ENCODE results near the gene NAPSA. TPM values are rescaled to one million over a fixed set of nuclear protein-coding genes. Genes with fewer than 3 reads are reported as not detected.

Gene NAPSA
- total RNA-seq, 2 donors from 2014 or later, result 0.31 TPM; not detected in 1

DNA sequence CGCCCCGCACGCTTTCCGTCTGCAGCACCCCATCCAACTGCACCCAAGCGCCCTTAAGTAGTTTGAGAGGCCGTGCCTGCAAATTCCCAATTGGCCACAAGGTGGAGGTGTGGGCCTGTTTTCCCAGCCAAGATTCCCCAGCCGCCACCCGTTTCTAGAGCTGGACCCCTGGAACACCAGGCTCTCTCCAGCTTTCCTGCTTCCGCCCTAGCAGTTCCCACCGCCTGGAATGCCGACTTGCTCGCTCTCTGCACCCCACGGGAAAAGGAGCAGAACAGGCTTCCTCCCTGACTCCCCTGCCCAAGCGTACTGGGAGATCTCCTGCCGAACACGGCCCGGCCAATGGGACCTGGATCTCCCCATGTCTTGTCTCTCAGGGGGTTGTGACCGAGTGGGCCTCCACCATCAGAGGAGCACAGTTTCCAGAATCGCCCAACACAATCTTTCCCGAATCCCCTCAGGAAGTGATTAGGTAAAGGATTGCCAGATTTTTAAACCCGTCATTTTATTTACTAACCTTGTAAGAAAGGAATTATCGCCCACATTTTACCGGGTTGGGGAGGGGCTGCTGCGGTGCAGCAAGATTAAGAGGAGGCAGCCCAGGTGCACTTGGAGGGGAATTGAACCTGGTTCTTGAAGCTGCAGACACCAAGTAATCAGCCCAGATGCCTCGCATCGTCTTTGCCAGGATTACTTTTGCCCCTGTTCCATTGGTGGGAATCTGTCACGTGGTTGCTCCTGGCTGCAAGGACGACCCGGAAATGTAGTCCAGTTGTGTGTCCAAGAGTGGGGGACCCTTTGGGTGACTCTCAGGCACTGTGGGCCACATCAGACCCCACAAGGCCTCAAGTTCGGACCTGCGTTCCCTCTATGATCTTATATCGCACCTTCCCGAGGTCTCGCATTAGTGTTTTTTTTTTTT is 3.5 kb upstream of the NAPSA start:
- Histone ChIP-seq H3K36me3 (no peaks in the 10 kb centered on the region), H3K27ac (peak overlapping the region; percentile 64 to 71), H3K4me3 (peak overlapping the region; percentile 47 to 62), H3K4me1 (peaks cover 0 to 4% of the 10 kb centered on the region in 2 donors), H3K9me3 (no peaks in the 10 kb centered on the region), H3K27me3 (no peaks in the 10 kb centered on the region)
- peak; percentile 92 for DNase-seq (ENCODE audit: low spot score)
- TF ChIP-seq CTCF (IDR thresholded peaks at IDR 0.05), result peak; percentile 71 to 96

DNA sequence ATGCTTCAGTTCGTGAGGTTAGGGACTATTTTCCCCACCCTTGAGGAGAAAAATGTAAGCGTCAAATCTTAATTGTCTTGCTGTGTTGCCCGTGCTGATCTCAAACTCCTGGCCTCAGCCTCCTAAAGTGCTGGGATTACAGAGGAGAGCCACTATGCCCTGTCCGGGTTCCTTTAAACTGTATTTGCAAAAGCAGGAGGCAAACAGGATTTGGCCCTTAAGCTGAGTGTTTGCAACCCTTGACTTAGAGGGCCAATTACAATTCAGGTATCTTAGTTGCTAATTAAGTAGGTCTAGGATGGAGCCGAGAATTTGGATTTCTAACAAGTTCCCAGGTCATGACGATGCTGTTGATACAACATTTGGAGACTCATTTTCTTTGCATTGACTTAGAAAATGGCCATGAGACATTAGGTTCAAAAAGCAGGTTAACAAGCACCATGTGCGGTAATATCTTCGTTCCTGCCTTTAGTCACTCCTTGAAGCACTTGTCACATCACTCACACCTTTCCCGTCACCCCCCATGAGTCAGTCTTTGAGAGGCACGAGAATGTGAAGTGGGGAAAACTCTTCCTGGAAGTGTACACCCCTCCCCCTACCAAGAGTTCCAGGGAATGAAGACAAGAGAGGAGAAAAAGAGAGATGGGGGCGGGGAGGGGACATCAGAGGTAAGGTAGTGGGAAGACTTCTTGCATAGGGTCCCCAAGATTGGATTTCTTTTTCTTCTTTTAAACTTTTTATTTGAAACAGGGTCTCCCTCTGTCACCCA is 2.6 kb downstream of the NAPSA start:
- Histone ChIP-seq H3K27ac (no peak overlapping the region), H3K36me3 (no peaks in the 10 kb centered on the region), H3K4me3 (no peak overlapping the region), H3K4me1 (peaks cover 0 to 8% of the 10 kb centered on the region in 2 donors), H3K27me3 (no peaks in the 10 kb centered on the region), H3K9me3 (no peaks in the 10 kb centered on the region)
- TF ChIP-seq CTCF (IDR thresholded peaks at IDR 0.05), result no peak
- no peak for DNase-seq (ENCODE audit: low spot score)

DNA sequence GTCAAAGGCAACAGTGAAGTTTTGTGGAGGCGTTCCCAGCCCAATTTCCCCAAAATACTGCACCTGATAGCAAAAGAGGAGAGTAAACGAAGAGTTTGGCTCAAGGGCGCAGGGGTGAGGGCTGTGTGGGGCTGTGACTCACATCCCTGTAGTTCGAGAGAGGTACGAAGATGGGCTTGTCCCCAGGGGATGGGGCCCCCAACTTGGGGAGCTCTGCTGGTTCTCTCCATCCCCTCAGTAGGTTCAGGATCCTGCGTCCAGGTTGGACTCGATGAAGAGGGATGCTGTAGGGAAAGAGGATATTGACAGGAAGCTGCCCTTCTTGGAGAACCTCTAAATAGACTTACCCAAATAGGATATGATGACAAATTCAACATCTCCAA is 3.4 kb downstream of the NAPSA start:
- H3K27me3 ChIP-seq, result no peaks in the 10 kb centered on the region
- no peak for TF ChIP-seq CTCF (IDR thresholded peaks at IDR 0.05)
- peaks cover 0 to 8% of the 10 kb centered on the region in 2 donors for H3K4me1 ChIP-seq
- DNase-seq (ENCODE audit: low spot score), result no peak
- H3K27ac ChIP-seq, result no peak overlapping the region
- H3K9me3 ChIP-seq, result no peaks in the 10 kb centered on the region
- no peaks in the 10 kb centered on the region for H3K36me3 ChIP-seq
- H3K4me3 ChIP-seq, result no peak overlapping the region

DNA sequence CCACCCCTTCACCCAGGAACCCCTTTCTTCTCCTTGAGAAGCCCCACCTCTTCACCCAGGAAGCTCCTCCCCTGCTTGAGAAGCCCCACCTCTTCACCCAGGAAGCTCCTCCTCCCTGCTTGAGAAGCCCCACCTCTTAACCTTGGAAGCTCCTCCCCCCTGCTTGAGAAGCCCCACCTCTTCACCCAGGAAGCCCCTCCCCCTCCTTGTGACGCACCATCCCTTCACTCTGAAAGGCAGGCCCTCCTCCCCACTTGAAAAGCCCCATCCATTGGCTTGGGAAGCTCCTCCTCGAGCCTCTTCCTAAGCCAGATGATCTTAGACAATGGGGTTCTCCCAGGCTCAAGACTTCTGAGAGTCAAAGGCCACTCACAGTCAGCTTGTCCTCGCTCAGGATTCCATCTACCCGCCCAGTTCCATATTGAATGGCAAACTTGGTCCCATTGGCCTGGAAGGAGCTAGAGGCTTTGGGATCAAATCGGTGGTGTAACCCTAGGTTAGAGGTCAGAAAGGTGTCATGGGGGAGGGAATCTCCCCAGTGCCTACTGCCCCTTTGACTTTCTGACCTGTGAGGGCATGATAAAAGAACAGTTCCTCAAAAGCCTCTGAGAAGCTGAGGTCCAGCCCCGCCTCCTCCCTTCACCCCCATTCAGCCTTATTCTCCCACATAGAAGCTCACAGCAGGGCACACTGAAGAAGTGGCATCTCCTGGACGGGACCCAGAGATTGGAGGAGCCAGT is 4.0 kb downstream of the NAPSA start:
- Histone ChIP-seq H3K36me3 (no peaks in the 10 kb centered on the region), H3K4me1 (peaks cover 0 to 8% of the 10 kb centered on the region in 2 donors), H3K4me3 (no peak overlapping the region), H3K27me3 (no peaks in the 10 kb centered on the region), H3K9me3 (no peaks in the 10 kb centered on the region), H3K27ac (no peak overlapping the region)
- TF ChIP-seq CTCF (IDR thresholded peaks at IDR 0.05), result no peak
- DNase-seq (ENCODE audit: low spot score), result no peak

GRCh38 chr19:50359328-50359818 is 6.1 kb downstream of the NAPSA start:
- no peak for TF ChIP-seq CTCF (IDR thresholded peaks at IDR 0.05)
- H3K36me3 ChIP-seq, result no peaks in the 10 kb centered on the region
- no peak for DNase-seq (ENCODE audit: low spot score)
- H3K27me3 ChIP-seq, result no peaks in the 10 kb centered on the region
- H3K9me3 ChIP-seq, result no peaks in the 10 kb centered on the region
- H3K4me3 ChIP-seq, result no peak overlapping the region
- no peak overlapping the region for H3K27ac ChIP-seq
- H3K4me1 ChIP-seq, result peaks cover 0 to 8% of the 10 kb centered on the region in 2 donors
